Measurements from ENCODE around the gene C1orf21.
A peak's percentile ranks its signal among the peaks of the same experiment; 100 is the strongest.

Gene C1orf21

GRCh38 chr1:184493987-184494388 lies 107.2 kb downstream of the C1orf21 start:
- Histone ChIP-seq H3K4me1 (ENCODE audit: control insufficient read depth, insufficient read depth, low read length) (peaks cover 22% of the 10 kb centered on the region), H3K36me3 (ENCODE audit: insufficient read depth, low read length) (no peaks in the 10 kb centered on the region), H3K4me3 (ENCODE audit: low read length) (no peak overlapping the region), H3K9ac (ENCODE audit: low read depth, low read length) (no peak overlapping the region), H3K9me3 (replicated peaks; ENCODE audit: low read length) (no peaks in the 10 kb centered on the region), H3K27me3 (ENCODE audit: control insufficient read depth, insufficient read depth, low read length) (no peaks in the 10 kb centered on the region), H3K4me2 (ENCODE audit: low read length) (no peak overlapping the region)

GRCh38 chr1:184494929-184495328 lies 108.1 kb downstream of the C1orf21 start:
- Histone ChIP-seq H3K9me3 (replicated peaks; ENCODE audit: low read length) (no peaks in the 10 kb centered on the region), H3K27me3 (ENCODE audit: control insufficient read depth, insufficient read depth, low read length) (no peaks in the 10 kb centered on the region), H3K4me3 (ENCODE audit: low read length) (no peak overlapping the region), H3K4me2 (ENCODE audit: low read length) (no peak overlapping the region), H3K4me1 (ENCODE audit: control insufficient read depth, insufficient read depth, low read length) (peaks cover 22% of the 10 kb centered on the region), H3K36me3 (ENCODE audit: insufficient read depth, low read length) (no peaks in the 10 kb centered on the region), H3K9ac (ENCODE audit: low read depth, low read length) (no peak overlapping the region)

- Histone ChIP-seq H3K9me3 (replicated peaks; ENCODE audit: low read length) (no peaks in the 10 kb centered on the region), H3K9ac (ENCODE audit: low read depth, low read length) (no peak overlapping the region), H3K4me2 (ENCODE audit: low read length) (no peak overlapping the region), H3K4me1 (ENCODE audit: control insufficient read depth, insufficient read depth, low read length) (no peaks in the 10 kb centered on the region), H3K27me3 (ENCODE audit: control insufficient read depth, insufficient read depth, low read length) (no peaks in the 10 kb centered on the region), H3K4me3 (ENCODE audit: low read length) (no peak overlapping the region), H3K36me3 (ENCODE audit: insufficient read depth, low read length) (no peaks in the 10 kb centered on the region)
These were observed 111.3 kb downstream of the C1orf21 start for GRCh38 chr1:184497959-184498723.

GRCh38 chr1:184499616-184500015 lies 112.8 kb downstream of the C1orf21 start:
- no peak overlapping the region for H3K4me2 ChIP-seq (ENCODE audit: low read length)
- peaks cover 7% of the 10 kb centered on the region for H3K4me1 ChIP-seq (ENCODE audit: control insufficient read depth, insufficient read depth, low read length)
- H3K4me3 ChIP-seq (ENCODE audit: low read length): no peak overlapping the region
- H3K9me3 ChIP-seq (replicated peaks; ENCODE audit: low read length): no peaks in the 10 kb centered on the region
- no peaks in the 10 kb centered on the region for H3K27me3 ChIP-seq (ENCODE audit: control insufficient read depth, insufficient read depth, low read length)
- H3K9ac ChIP-seq (ENCODE audit: low read depth, low read length): no peak overlapping the region
- no peaks in the 10 kb centered on the region for H3K36me3 ChIP-seq (ENCODE audit: insufficient read depth, low read length)

- Histone ChIP-seq H3K9me3 (replicated peaks; ENCODE audit: low read length) (no peaks in the 10 kb centered on the region), H3K27me3 (ENCODE audit: control insufficient read depth, insufficient read depth, low read length) (no peaks in the 10 kb centered on the region), H3K4me3 (ENCODE audit: low read length) (no peak overlapping the region), H3K4me2 (ENCODE audit: low read length) (no peak overlapping the region), H3K36me3 (ENCODE audit: insufficient read depth, low read length) (no peaks in the 10 kb centered on the region), H3K4me1 (ENCODE audit: control insufficient read depth, insufficient read depth, low read length) (peaks cover 8% of the 10 kb centered on the region), H3K9ac (ENCODE audit: low read depth, low read length) (no peak overlapping the region)
These were observed 115.3 kb downstream of the C1orf21 start for GRCh38 chr1:184502161-184502560.

- no peaks in the 10 kb centered on the region for H3K27me3 ChIP-seq (ENCODE audit: control insufficient read depth, insufficient read depth, low read length)
- no peak overlapping the region for H3K9ac ChIP-seq (ENCODE audit: low read depth, low read length)
- H3K36me3 ChIP-seq (ENCODE audit: insufficient read depth, low read length): no peaks in the 10 kb centered on the region
- H3K4me2 ChIP-seq (ENCODE audit: low read length): no peak overlapping the region
- H3K4me3 ChIP-seq (ENCODE audit: low read length): no peak overlapping the region
- no peaks in the 10 kb centered on the region for H3K9me3 ChIP-seq (replicated peaks; ENCODE audit: low read length)
- H3K4me1 ChIP-seq (ENCODE audit: control insufficient read depth, insufficient read depth, low read length): peaks cover 15% of the 10 kb centered on the region
These were observed 116.5 kb downstream of the C1orf21 start for GRCh38 chr1:184503221-184503749.

- no peaks in the 10 kb centered on the region for H3K9me3 ChIP-seq (replicated peaks; ENCODE audit: low read length)
- H3K36me3 ChIP-seq (ENCODE audit: insufficient read depth, low read length): no peaks in the 10 kb centered on the region
- no peak overlapping the region for H3K9ac ChIP-seq (ENCODE audit: low read depth, low read length)
- no peaks in the 10 kb centered on the region for H3K27me3 ChIP-seq (ENCODE audit: control insufficient read depth, insufficient read depth, low read length)
- no peak overlapping the region for H3K4me3 ChIP-seq (ENCODE audit: low read length)
- peak overlapping the region; percentile 6 for H3K4me2 ChIP-seq (ENCODE audit: low read length)
- H3K4me1 ChIP-seq (ENCODE audit: control insufficient read depth, insufficient read depth, low read length): peaks cover 15% of the 10 kb centered on the region
These were observed 117.5 kb downstream of the C1orf21 start for GRCh38 chr1:184504040-184504954.

GRCh38 chr1:184504955-184505338 lies 118.1 kb downstream of the C1orf21 start:
- H3K36me3 ChIP-seq (ENCODE audit: insufficient read depth, low read length): no peaks in the 10 kb centered on the region
- peaks cover 15% of the 10 kb centered on the region for H3K4me1 ChIP-seq (ENCODE audit: control insufficient read depth, insufficient read depth, low read length)
- no peaks in the 10 kb centered on the region for H3K27me3 ChIP-seq (ENCODE audit: control insufficient read depth, insufficient read depth, low read length)
- H3K9me3 ChIP-seq (replicated peaks; ENCODE audit: low read length): no peaks in the 10 kb centered on the region
- no peak overlapping the region for H3K4me3 ChIP-seq (ENCODE audit: low read length)
- H3K9ac ChIP-seq (ENCODE audit: low read depth, low read length): no peak overlapping the region
- H3K4me2 ChIP-seq (ENCODE audit: low read length): no peak overlapping the region

- Histone ChIP-seq H3K4me3 (ENCODE audit: low read length) (no peak overlapping the region), H3K9ac (ENCODE audit: low read depth, low read length) (no peak overlapping the region), H3K4me1 (ENCODE audit: control insufficient read depth, insufficient read depth, low read length) (peaks cover 15% of the 10 kb centered on the region), H3K36me3 (ENCODE audit: insufficient read depth, low read length) (no peaks in the 10 kb centered on the region), H3K27me3 (ENCODE audit: control insufficient read depth, insufficient read depth, low read length) (no peaks in the 10 kb centered on the region), H3K9me3 (replicated peaks; ENCODE audit: low read length) (no peaks in the 10 kb centered on the region), H3K4me2 (ENCODE audit: low read length) (no peak overlapping the region)
These were observed 119.7 kb downstream of the C1orf21 start for GRCh38 chr1:184506481-184506880.

GRCh38 chr1:184507165-184507564 lies 120.3 kb downstream of the C1orf21 start:
- H3K36me3 ChIP-seq (ENCODE audit: insufficient read depth, low read length): no peaks in the 10 kb centered on the region
- H3K4me2 ChIP-seq (ENCODE audit: low read length): no peak overlapping the region
- H3K9ac ChIP-seq (ENCODE audit: low read depth, low read length): no peak overlapping the region
- H3K4me1 ChIP-seq (ENCODE audit: control insufficient read depth, insufficient read depth, low read length): peaks cover 15% of the 10 kb centered on the region
- no peak overlapping the region for H3K4me3 ChIP-seq (ENCODE audit: low read length)
- H3K27me3 ChIP-seq (ENCODE audit: control insufficient read depth, insufficient read depth, low read length): no peaks in the 10 kb centered on the region
- no peaks in the 10 kb centered on the region for H3K9me3 ChIP-seq (replicated peaks; ENCODE audit: low read length)

- H3K4me1 ChIP-seq (ENCODE audit: control insufficient read depth, insufficient read depth, low read length): peaks cover 15% of the 10 kb centered on the region
- no peaks in the 10 kb centered on the region for H3K9me3 ChIP-seq (replicated peaks; ENCODE audit: low read length)
- H3K36me3 ChIP-seq (ENCODE audit: insufficient read depth, low read length): no peaks in the 10 kb centered on the region
- H3K27me3 ChIP-seq (ENCODE audit: control insufficient read depth, insufficient read depth, low read length): no peaks in the 10 kb centered on the region
- no peak overlapping the region for H3K4me2 ChIP-seq (ENCODE audit: low read length)
- no peak overlapping the region for H3K9ac ChIP-seq (ENCODE audit: low read depth, low read length)
- H3K4me3 ChIP-seq (ENCODE audit: low read length): no peak overlapping the region
These were observed 120.9 kb downstream of the C1orf21 start for GRCh38 chr1:184507604-184508280.

Data from skeletal muscle satellite cell (primary cell).